Measurements from ENCODE around the gene LGSN.
"Not testable (repeated sequence)": the region's sequence is repeated elsewhere in the genome, so short reads cannot be mapped to it uniquely, and the experiment has no call there.

Gene LGSN

DNA sequence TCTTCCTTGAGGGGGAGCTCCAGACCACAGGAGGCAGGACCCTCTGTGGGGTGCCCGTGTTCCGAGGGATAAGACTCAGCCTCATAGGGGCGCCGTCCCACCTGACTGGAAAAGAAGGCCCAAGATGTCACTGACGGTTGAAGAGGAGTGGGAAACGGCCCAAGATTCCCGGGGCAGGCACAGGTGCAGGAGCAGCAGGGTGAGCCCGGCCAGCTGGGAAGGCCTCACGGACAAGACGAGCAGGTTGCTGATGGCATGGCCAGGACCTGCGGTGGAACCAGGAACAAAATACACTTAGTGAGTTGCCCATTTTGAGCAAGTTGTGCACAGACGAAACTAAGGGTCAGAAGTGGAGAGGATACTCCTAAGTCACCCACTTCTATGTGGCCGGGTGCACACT, 89.8 kb downstream of the LGSN start:
- not testable (repeated sequence) for DNase-seq

DNA sequence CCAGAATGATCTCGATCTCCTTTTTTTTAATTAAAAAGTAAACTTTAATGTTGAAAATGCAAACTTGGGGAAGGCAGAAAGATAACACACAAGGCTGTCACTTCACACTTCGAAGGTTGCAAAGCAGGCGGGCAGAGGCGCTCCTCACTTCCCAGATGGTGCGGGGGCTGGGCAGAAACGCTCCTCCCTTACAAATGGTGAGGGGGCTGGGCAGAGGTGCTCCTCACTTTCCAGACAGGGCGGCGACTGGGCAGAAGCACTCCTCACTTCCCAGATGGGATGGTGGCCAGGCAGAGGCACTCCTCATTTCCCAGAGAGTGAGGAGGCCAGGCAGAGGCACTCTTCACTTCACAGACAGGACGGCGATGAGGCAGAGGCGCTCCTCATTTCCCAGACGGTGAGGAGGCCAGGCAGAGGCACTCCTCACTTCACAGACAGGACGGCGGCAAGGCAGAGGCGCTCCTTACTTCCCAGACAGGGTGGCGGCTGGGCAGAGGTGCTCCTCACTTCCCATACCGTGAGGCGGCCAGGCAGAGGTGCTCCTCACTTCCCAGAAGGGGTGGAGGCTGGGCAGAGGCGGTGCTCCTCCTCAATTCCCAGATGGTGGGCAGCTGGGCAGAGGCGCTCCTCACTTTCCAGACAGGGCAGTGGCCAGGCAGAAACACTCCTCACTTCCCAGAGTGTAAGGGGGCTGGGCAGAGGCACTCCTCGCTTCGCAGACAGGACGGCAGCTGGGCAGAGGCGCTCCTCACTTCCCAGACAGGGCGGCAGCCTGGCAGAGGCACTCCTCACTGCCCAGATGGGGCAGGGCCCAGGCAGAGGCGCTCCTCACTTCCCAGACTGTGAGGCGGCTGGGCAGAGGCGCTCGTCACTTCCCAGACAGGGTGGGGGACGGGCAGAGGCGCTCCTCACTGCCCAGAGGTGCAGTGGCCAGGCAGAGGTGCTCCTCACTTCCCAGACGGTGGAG, 91.6 kb downstream of the LGSN start:
- not testable (repeated sequence) for DNase-seq

GRCh38 chr6:63225987-63226386, 93.8 kb downstream of the LGSN start:
- DNase-seq, result not testable (repeated sequence)
